Subcutaneous abdominal adipose tissue (tissue), 5 donors: ENCODE data around the gene LITAFD.

Experiments used
- H3K27ac ChIP-seq: one replicate; pipeline ENCODE4 v1.7.0; 2013; ENCODE audit warnings: low read depth, mild to moderate bottlenecking, inconsistent platforms, low read length, moderate library complexity
- H3K27me3 ChIP-seq, 5 donors: one replicate each; pipeline ENCODE4 v1.7.0; 2013; ENCODE audit warnings: low read length in 5 of 5, inconsistent platforms in 1 of 5; ENCODE audit not compliant: control insufficient read depth in 5 of 5, insufficient read depth in 4 of 5
- H3K36me3 ChIP-seq, 5 donors: one replicate each; pipeline ENCODE4 v1.7.0; 2013; ENCODE audit warnings: low read length in 5 of 5; ENCODE audit not compliant: control insufficient read depth in 5 of 5, insufficient read depth in 5 of 5
- H3K4me1 ChIP-seq, 5 donors: one replicate each; pipeline ENCODE4 v1.7.0; 2013; ENCODE audit warnings: low read length in 5 of 5, mild to moderate bottlenecking in 3 of 5, moderate library complexity in 1 of 5; ENCODE audit not compliant: control insufficient read depth in 5 of 5, insufficient read depth in 5 of 5
- H3K4me3 ChIP-seq, 5 donors: one replicate each; pipeline ENCODE4 v1.7.0; 2013; ENCODE audit warnings: low read length in 5 of 5, low read depth in 1 of 5
- H3K9ac ChIP-seq, 5 donors: one replicate each; pipeline ENCODE4 v1.7.0; 2013; ENCODE audit warnings: low read length in 5 of 5, mild to moderate bottlenecking in 4 of 5, moderate library complexity in 3 of 5
- H3K9me3 ChIP-seq, 5 donors: one replicate each; pipeline ENCODE4 v1.7.0; 2013; ENCODE audit warnings: low read length in 5 of 5; ENCODE audit not compliant: control insufficient read depth in 5 of 5
- donor health status: healthy.
- donor health status: healthy.
- donor health status: healthy.
- donor health status: healthy.
- donor health status: healthy.

Gene LITAFD

GRCh38 chr16:8905168-8905762 is 23.1 kb downstream of the LITAFD start:
- no peaks in the 10 kb centered on the region for H3K9me3 ChIP-seq
- H3K27me3 ChIP-seq, result no peaks in the 10 kb centered on the region
- H3K9ac ChIP-seq, result no peak overlapping the region
- H3K4me1 ChIP-seq, result peaks cover 0 to 8% (median 0%) of the 10 kb centered on the region in 5 donors
- no peak overlapping the region for H3K4me3 ChIP-seq
- H3K36me3 ChIP-seq, result peaks cover 27 to 97% (median 82%) of the 10 kb centered on the region in 5 donors
- no peak overlapping the region for H3K27ac ChIP-seq

GRCh38 chr16:8905795-8906591 is 23.8 kb downstream of the LITAFD start:
- Histone ChIP-seq H3K27ac (no peak overlapping the region), H3K9ac (no peak overlapping the region), H3K36me3 (peaks cover 25 to 97% (median 85%) of the 10 kb centered on the region in 5 donors), H3K27me3 (no peaks in the 10 kb centered on the region), H3K4me3 (no peak overlapping the region), H3K9me3 (no peaks in the 10 kb centered on the region), H3K4me1 (peaks cover 0 to 8% (median 0%) of the 10 kb centered on the region in 5 donors)

GRCh38 chr16:8907096-8907495 is 24.9 kb downstream of the LITAFD start:
- Histone ChIP-seq H3K9me3 (no peaks in the 10 kb centered on the region), H3K4me3 (no peak overlapping the region), H3K4me1 (peaks cover 0 to 8% (median 0%) of the 10 kb centered on the region in 5 donors), H3K36me3 (peaks cover 16 to 97% (median 85%) of the 10 kb centered on the region in 5 donors), H3K27ac (no peak overlapping the region), H3K27me3 (no peaks in the 10 kb centered on the region), H3K9ac (no peak overlapping the region)

GRCh38 chr16:8908810-8909468 is 26.8 kb downstream of the LITAFD start:
- H3K9ac ChIP-seq, result no peak overlapping the region
- H3K4me3 ChIP-seq, result no peak overlapping the region
- no peaks in the 10 kb centered on the region for H3K9me3 ChIP-seq
- no peak overlapping the region for H3K27ac ChIP-seq
- peaks cover 0 to 8% (median 0%) of the 10 kb centered on the region in 5 donors for H3K4me1 ChIP-seq
- H3K27me3 ChIP-seq, result no peaks in the 10 kb centered on the region
- peaks cover 17 to 95% (median 82%) of the 10 kb centered on the region in 5 donors for H3K36me3 ChIP-seq

- Histone ChIP-seq H3K9ac (no peak overlapping the region), H3K4me1 (peaks cover 0 to 8% (median 0%) of the 10 kb centered on the region in 5 donors), H3K9me3 (no peaks in the 10 kb centered on the region), H3K4me3 (no peak overlapping the region), H3K27me3 (no peaks in the 10 kb centered on the region), H3K36me3 (peaks cover 24 to 95% (median 83%) of the 10 kb centered on the region in 5 donors), H3K27ac (no peak overlapping the region)
Observed at GRCh38 chr16:8910811-8911210, 28.7 kb downstream of the LITAFD start.

GRCh38 chr16:8912793-8913192 is 30.6 kb downstream of the LITAFD start:
- Histone ChIP-seq H3K27ac (no peak overlapping the region), H3K36me3 (peaks cover 35 to 91% (median 82%) of the 10 kb centered on the region in 5 donors), H3K9ac (no peak overlapping the region), H3K4me1 (no peaks in the 10 kb centered on the region), H3K9me3 (no peaks in the 10 kb centered on the region), H3K27me3 (no peaks in the 10 kb centered on the region), H3K4me3 (no peak overlapping the region)

- H3K9me3 ChIP-seq, result no peaks in the 10 kb centered on the region
- no peaks in the 10 kb centered on the region for H3K4me1 ChIP-seq
- no peak overlapping the region for H3K27ac ChIP-seq
- H3K4me3 ChIP-seq, result no peak overlapping the region
- H3K9ac ChIP-seq, result no peak overlapping the region
- no peaks in the 10 kb centered on the region for H3K27me3 ChIP-seq
- peaks cover 30 to 91% (median 81%) of the 10 kb centered on the region in 5 donors for H3K36me3 ChIP-seq
Observed at GRCh38 chr16:8914098-8914497, 31.9 kb downstream of the LITAFD start.

GRCh38 chr16:8915722-8916301 is 33.7 kb downstream of the LITAFD start:
- Histone ChIP-seq H3K4me1 (no peaks in the 10 kb centered on the region), H3K36me3 (peaks cover 34 to 91% (median 83%) of the 10 kb centered on the region in 5 donors), H3K4me3 (no peak overlapping the region), H3K9ac (no peak overlapping the region), H3K27me3 (no peaks in the 10 kb centered on the region), H3K9me3 (no peaks in the 10 kb centered on the region), H3K27ac (no peak overlapping the region)

GRCh38 chr16:8916541-8917225 is 34.5 kb downstream of the LITAFD start:
- Histone ChIP-seq H3K36me3 (peaks cover 38 to 91% (median 83%) of the 10 kb centered on the region in 5 donors), H3K9me3 (no peaks in the 10 kb centered on the region), H3K27me3 (no peaks in the 10 kb centered on the region), H3K4me1 (no peaks in the 10 kb centered on the region), H3K4me3 (no peak overlapping the region), H3K27ac (no peak overlapping the region), H3K9ac (no peak overlapping the region)
